ENCODE results near the gene KRTAP23-1.

- no peak for TF ChIP-seq MEF2A (IDR thresholded peaks at IDR 0.05; ENCODE audit: insufficient read depth, low read depth, low read length)
- TF ChIP-seq, protein P1, sequence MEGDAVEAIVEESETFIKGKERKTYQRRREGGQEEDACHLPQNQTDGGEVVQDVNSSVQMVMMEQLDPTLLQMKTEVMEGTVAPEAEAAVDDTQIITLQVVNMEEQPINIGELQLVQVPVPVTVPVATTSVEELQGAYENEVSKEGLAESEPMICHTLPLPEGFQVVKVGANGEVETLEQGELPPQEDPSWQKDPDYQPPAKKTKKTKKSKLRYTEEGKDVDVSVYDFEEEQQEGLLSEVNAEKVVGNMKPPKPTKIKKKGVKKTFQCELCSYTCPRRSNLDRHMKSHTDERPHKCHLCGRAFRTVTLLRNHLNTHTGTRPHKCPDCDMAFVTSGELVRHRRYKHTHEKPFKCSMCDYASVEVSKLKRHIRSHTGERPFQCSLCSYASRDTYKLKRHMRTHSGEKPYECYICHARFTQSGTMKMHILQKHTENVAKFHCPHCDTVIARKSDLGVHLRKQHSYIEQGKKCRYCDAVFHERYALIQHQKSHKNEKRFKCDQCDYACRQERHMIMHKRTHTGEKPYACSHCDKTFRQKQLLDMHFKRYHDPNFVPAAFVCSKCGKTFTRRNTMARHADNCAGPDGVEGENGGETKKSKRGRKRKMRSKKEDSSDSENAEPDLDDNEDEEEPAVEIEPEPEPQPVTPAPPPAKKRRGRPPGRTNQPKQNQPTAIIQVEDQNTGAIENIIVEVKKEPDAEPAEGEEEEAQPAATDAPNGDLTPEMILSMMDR (IDR thresholded peaks at IDR 0.05 in 2 of 3, conservative IDR thresholded peaks at IDR 0.05 in 1 of 3; ENCODE audit: control insufficient read depth in 2 of 3, extremely low read depth in 1 of 3, insufficient read depth in 1 of 3, low read depth in 3 of 3, low read length in 3 of 3) = no peak
- no peak for TF ChIP-seq ZSCAN29 (IDR thresholded peaks at IDR 0.05)
- no peak for TF ChIP-seq SUZ12 (IDR thresholded peaks at IDR 0.05; ENCODE audit: unreplicated experiment)
- no peak for TF ChIP-seq TCF3 (IDR thresholded peaks at IDR 0.05; ENCODE audit: borderline replicate concordance, insufficient read depth, low read depth, low read length)
- TF ChIP-seq SMARCA5 (IDR thresholded peaks at IDR 0.05) = no peak
Observed at GRCh38 chr21:30351534-30351933, 3.1 kb upstream of the KRTAP23-1 start.
